Prostate gland (tissue), 2 donors: ENCODE results near the gene FIBP. TPM values are rescaled to one million over a fixed set of nuclear protein-coding genes. Genes with fewer than 3 reads are reported as not detected.
"Not testable (repeated sequence)": the region's sequence is repeated elsewhere in the genome, so short reads cannot be mapped to it uniquely, and the experiment has no call there.

Experiments
- DNase-seq: peaks from one replicate; pipeline ENCODE4 v3.0.0-alpha.2; 2019; ENCODE audit warnings: low spot score
- H3K27ac ChIP-seq, 2 donors: fragments of 200-600 bp; sonication (generic); 2 replicates each; pipeline ENCODE4 v1.5.1; 2017 to 2019
- H3K27me3 ChIP-seq: fragments of 200-600 bp; sonication (generic); replicated peaks from 2 replicates; pipeline ENCODE4 v1.5.1; 2019; ENCODE audit not compliant: insufficient read depth
- H3K36me3 ChIP-seq, 2 donors: fragments of 200-600 bp; sonication (generic); 1 replicate in 1 of 2; 2 replicates in 1 of 2; pipeline versions ENCODE4 v1.5.1 to v1.8.1; 2017 to 2019
- H3K4me1 ChIP-seq: fragments of 200-600 bp; sonication (generic); replicated peaks from 2 replicates; pipeline ENCODE4 v1.5.1; 2019
- H3K4me3 ChIP-seq, 2 donors: fragments of 200-600 bp; sonication (generic); 2 replicates each; pipeline ENCODE4 v1.5.1; 2017 to 2019
- H3K9me3 ChIP-seq: fragments of 200-600 bp; sonication (generic); 2 replicates; pipeline ENCODE4 v1.5.1; 2017
- POLR2A ChIP-seq: fragments of 450-650 bp; IDR thresholded peaks from one replicate; pipeline ENCODE4 v1.6.1; 2016; ENCODE audit warnings: antibody characterized with exemption, mild to moderate bottlenecking
- POLR2AphosphoS5 ChIP-seq: sonication (generic); formaldehyde crosslinking; IDR thresholded peaks from one replicate; pipeline ENCODE4 v1.6.1; 2017; ENCODE audit warnings: antibody characterized with exemption
- WGBS: methylation state at CpG from one replicate; pipeline ENCODE4 v1.1.5; 2018; 5-methylcytosine and 5-hydroxymethylcytosine counted together
- intact Hi-C: fragments of 100-400 bp; cut with DNase I; formaldehyde crosslinking; loops from one replicate; pipeline ENCODE4 v1.14.2; 2022
- total RNA-seq, 2 donors: library from RNA; depleted of rRNA; stranded (reverse); fragments of >200 nt; gene quantifications; one replicate each; pipeline ENCODE4 v1.1.0, GENCODE V29; 2016
- TF ChIP-seq, protein P1 (sequence below), 4 experiments: fragments of 200-600 bp in 2 of 4; fragments of 450-650 bp in 2 of 4; sonication (generic) in 2 of 4; IDR thresholded peaks; 1 replicate in 3 of 4; 2 replicates in 1 of 4; pipeline ENCODE4 v1.5.1; 2016 to 2019; ENCODE audit warnings: antibody characterized with exemption in 4 of 4, mild to moderate bottlenecking in 2 of 4, moderate library complexity in 2 of 4

FIBP gene
- total RNA-seq, 2 donors from 2014 or later = 87.7 to 151 TPM

DNA sequence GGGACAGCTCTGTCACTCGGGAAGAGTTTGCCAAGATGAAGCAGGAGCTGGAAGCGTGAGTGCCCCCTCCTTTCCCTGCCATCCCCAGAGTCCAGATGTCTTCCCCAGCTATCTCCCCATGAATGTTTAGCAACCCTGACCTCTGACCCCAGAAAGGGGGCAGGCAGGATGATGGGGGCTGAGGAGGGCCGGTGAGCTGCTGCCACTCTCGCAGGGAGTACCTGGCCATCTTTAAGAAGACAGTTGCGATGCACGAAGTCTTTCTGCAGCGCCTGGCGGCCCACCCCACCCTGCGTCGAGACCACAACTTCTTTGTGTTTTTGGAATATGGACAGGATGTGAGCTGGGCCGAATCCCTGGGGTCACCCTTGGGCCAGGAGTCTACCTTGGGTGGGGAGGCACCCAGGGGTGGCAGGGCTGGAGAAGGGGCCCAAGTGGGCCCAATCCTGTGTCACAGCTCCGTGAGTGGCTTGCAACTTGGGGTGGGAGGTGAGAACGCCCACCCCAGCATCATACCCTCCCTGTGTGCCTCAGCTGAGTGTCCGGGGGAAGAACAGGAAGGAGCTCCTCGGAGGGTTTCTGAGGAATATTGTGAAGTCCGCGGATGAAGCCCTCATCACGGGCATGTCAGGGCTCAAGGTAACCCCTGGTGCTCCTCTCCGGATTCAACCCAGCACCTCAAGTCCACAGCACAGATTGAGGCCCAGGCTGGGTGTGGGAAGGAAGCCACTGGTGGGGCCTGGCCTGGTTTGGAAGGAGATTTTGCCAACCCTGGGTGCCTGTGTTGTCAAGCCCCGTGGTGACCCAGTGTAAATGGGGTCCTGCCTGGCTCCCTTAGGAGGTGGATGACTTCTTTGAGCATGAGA lies 37.8 kb downstream of the FIBP start:
- Histone ChIP-seq H3K9me3 (no peaks in the 10 kb centered on the region), H3K4me1 (no peaks in the 10 kb centered on the region), H3K27me3 (no peaks in the 10 kb centered on the region), H3K36me3 (peaks cover 4 to 27% of the 10 kb centered on the region in 2 donors), H3K4me3 (no peak overlapping the region), H3K27ac (no peak overlapping the region)
- intact Hi-C loops = no loop called here
- no peak for TF ChIP-seq POLR2A
- TF ChIP-seq, protein P1, sequence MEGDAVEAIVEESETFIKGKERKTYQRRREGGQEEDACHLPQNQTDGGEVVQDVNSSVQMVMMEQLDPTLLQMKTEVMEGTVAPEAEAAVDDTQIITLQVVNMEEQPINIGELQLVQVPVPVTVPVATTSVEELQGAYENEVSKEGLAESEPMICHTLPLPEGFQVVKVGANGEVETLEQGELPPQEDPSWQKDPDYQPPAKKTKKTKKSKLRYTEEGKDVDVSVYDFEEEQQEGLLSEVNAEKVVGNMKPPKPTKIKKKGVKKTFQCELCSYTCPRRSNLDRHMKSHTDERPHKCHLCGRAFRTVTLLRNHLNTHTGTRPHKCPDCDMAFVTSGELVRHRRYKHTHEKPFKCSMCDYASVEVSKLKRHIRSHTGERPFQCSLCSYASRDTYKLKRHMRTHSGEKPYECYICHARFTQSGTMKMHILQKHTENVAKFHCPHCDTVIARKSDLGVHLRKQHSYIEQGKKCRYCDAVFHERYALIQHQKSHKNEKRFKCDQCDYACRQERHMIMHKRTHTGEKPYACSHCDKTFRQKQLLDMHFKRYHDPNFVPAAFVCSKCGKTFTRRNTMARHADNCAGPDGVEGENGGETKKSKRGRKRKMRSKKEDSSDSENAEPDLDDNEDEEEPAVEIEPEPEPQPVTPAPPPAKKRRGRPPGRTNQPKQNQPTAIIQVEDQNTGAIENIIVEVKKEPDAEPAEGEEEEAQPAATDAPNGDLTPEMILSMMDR (IDR thresholded peaks at IDR 0.05) = no peak
- TF ChIP-seq POLR2AphosphoS5 = no peak
- WGBS = 86% methylated on average over 19 of the region's 20 CpGs
- DNase-seq = no peak

GRCh38 chr11:65849771-65850216 lies 38.5 kb downstream of the FIBP start:
- 44% methylated on average over 16 of the region's 16 CpGs for WGBS
- no peaks in the 10 kb centered on the region for H3K27me3 ChIP-seq
- no peaks in the 10 kb centered on the region for H3K4me1 ChIP-seq
- no peak overlapping the region for H3K27ac ChIP-seq
- no peaks in the 10 kb centered on the region for H3K9me3 ChIP-seq
- peaks cover 0 to 21% of the 10 kb centered on the region in 2 donors for H3K36me3 ChIP-seq
- no peak for DNase-seq
- TF ChIP-seq POLR2AphosphoS5 = no peak
- TF ChIP-seq POLR2A = no peak
- TF ChIP-seq, protein P1 (IDR thresholded peaks at IDR 0.05) = no peak
- intact Hi-C loops = no loop called here
- no peak overlapping the region for H3K4me3 ChIP-seq

- TF ChIP-seq POLR2A (no peak), POLR2AphosphoS5 (no peak)
- TF ChIP-seq, protein P1 (IDR thresholded peaks at IDR 0.05) = no peak
Measured at GRCh38 chr11:65849366-65849765, 38.9 kb downstream of the FIBP start.

DNA sequence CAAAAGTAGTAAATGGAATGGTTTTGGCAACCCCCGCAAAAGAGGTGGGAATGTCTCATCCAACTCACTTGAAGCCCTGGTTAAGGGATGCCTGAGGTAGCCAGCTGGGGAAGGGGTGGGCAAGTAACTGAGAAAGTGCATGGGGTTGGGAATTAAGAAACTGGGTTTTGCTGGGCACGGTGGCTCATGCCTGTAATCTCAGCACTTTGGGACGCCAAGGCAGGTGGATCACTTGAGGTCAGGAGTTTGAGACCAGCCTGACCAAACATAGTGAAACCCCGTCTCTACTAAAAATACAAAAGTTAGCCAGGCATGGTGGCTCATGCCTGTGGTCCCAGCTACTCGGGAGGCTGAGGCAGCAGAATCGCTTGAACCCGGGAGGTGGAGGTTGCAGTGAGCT lies 39.6 kb downstream of the FIBP start:
- WGBS = 57% methylated on average over 7 of the region's 7 CpGs
- intact Hi-C loops, H3K27me3 ChIP-seq, DNase-seq, H3K9me3 ChIP-seq, H3K4me3 ChIP-seq, H3K4me1 ChIP-seq, H3K27ac ChIP-seq: not testable (repeated sequence)
- peaks cover 0 to 12% of the 10 kb centered on the region in 2 donors for H3K36me3 ChIP-seq

More at GRCh38 chr11:65849366-65849765, 38.9 kb downstream of the FIBP start:
- Histone ChIP-seq H3K27me3 (no peaks in the 10 kb centered on the region), H3K9me3 (no peaks in the 10 kb centered on the region), H3K36me3 (peaks cover 0 to 19% of the 10 kb centered on the region in 2 donors), H3K27ac (no peak overlapping the region), H3K4me1 (no peaks in the 10 kb centered on the region), H3K4me3 (no peak overlapping the region)
- WGBS = 54% methylated on average over 8 of the region's 8 CpGs
- DNase-seq = no peak
- intact Hi-C loops = no loop called here

DNA sequence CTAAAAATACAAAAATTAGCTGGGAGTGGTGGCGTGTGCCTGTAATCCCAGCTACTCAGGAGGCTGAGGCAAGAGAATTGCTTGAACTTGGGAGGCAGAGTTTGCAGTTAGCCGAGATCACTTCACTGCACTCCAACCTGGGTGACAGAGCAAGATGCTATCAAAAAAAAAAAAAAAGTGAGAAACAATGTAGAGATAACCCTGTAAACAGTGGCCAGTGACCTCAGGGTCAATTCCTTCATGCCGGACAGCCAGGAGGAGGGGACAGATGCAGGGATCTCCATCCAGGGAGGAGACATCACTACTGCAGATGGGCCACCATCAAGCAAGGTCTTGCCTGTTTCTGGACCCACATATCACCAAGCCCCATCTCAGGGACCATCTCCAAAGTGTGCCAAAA lies 40.5 kb downstream of the FIBP start:
- Histone ChIP-seq H3K4me1 (no peaks in the 10 kb centered on the region), H3K27me3 (no peaks in the 10 kb centered on the region), H3K36me3 (peaks cover 0 to 9% of the 10 kb centered on the region in 2 donors), H3K9me3 (no peaks in the 10 kb centered on the region), H3K27ac (no peak overlapping the region), H3K4me3 (no peak overlapping the region)
- intact Hi-C loops = no loop called here
- DNase-seq = no peak
- WGBS = 77% methylated on average over 3 of the region's 3 CpGs
- TF ChIP-seq POLR2AphosphoS5 = no peak
- TF ChIP-seq, protein P1 (IDR thresholded peaks at IDR 0.05) = no peak
- TF ChIP-seq POLR2A = no peak
